Epithelial cell of proximal tubule (primary cell): ENCODE results near the gene C18orf32. TPM values are rescaled to one million over a fixed set of nuclear protein-coding genes. Genes with fewer than 3 reads are reported as not detected.
"Not testable (repeated sequence)": the region's sequence is repeated elsewhere in the genome, so short reads cannot be mapped to it uniquely, and the experiment has no call there.

Experiments used
- DNase-seq: peaks from one replicate; pipeline ENCODE4 v3.0.0-alpha.2; 2011; ENCODE audit warnings: low read depth
- H3K4me3 ChIP-seq: 2 replicates; pipeline ENCODE4 v1.5.1; 2011; ENCODE audit warnings: low read depth, mild to moderate bottlenecking, low read length
- total RNA-seq: library from RNA; depleted of rRNA; stranded (reverse); fragments of >200 nt; gene quantifications from 2 replicates; pipeline ENCODE4 v1.2.3, GENCODE V29; 2015
- TF ChIP-seq, protein P1 (sequence below): conservative IDR thresholded peaks from 2 replicates; pipeline ENCODE4 v1.5.1; 2012; ENCODE audit warnings: low read depth, mild to moderate bottlenecking, low read length

Gene C18orf32
- total RNA-seq, 1 donor from 2014 or later, result 59.2 TPM

DNA sequence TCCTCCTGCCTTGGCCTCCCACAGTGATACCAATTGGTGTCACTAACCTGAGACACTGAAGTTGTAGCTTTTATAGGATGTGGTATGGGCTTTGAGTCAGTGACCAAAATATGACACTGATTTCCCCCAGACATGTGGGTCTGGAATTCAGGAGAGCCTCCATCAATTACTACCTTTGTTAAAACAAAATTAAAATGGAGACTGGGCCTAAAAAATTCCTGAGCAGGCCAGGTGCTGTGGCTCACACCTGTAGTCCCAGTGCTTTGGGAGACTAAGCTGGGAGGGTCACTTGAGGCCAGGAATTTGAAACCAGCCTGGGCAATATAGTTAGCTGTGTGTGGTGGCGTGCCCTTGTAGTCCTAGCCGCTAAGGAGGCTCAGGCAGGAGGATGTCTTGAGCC, 37.9 kb upstream of the C18orf32 start:
- no peak for DNase-seq
- TF ChIP-seq, protein P1, sequence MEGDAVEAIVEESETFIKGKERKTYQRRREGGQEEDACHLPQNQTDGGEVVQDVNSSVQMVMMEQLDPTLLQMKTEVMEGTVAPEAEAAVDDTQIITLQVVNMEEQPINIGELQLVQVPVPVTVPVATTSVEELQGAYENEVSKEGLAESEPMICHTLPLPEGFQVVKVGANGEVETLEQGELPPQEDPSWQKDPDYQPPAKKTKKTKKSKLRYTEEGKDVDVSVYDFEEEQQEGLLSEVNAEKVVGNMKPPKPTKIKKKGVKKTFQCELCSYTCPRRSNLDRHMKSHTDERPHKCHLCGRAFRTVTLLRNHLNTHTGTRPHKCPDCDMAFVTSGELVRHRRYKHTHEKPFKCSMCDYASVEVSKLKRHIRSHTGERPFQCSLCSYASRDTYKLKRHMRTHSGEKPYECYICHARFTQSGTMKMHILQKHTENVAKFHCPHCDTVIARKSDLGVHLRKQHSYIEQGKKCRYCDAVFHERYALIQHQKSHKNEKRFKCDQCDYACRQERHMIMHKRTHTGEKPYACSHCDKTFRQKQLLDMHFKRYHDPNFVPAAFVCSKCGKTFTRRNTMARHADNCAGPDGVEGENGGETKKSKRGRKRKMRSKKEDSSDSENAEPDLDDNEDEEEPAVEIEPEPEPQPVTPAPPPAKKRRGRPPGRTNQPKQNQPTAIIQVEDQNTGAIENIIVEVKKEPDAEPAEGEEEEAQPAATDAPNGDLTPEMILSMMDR, result no peak
- H3K4me3 ChIP-seq, result no peak overlapping the region

DNA sequence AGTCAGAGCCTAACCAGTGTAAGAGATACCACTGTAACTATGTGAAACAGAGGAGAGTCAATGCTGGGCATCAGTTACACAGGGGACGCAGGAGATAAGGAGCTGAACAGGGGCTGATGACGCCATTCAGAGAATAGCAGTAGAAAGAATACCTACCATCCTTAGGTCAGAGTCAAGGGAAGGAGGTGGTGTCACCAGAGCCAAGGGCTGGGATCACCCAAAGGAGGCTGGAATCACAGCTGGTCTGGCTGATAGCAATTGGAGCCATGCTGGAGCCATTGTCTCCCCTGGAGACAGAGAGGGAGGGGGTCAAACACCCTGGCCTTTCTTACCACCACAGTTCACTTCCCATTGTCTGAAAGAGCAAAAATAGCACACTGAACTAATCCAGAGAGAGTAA, 37.3 kb upstream of the C18orf32 start:
- H3K4me3 ChIP-seq, result no peak overlapping the region
- DNase-seq, result no peak
- TF ChIP-seq, protein P1, result no peak

DNA sequence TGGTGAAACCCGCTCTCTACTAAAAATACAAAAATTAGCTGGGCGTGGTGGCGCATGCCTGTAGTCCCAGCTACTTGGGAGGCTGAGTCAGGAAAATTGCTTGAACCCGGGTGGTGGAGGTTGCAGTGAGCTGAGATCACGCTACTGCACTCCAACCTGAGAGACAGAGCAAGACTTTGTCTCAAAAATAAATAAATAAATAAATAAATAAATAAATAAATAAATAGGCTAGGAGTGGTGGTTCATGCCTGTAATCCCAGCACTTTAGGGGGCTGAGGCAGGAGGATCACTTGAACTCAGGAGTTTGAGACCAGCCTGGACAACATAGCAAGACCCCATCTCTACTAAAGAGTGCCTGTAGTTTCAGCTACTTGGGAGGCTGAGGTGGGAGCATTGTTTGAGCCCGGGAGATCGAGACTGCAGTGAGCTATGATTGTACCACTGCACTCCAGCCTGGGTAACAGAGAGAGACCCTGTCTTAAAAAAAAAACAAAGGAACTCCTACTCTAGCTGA, 36.6 kb upstream of the C18orf32 start:
- not testable (repeated sequence) for DNase-seq, H3K4me3 ChIP-seq

DNA sequence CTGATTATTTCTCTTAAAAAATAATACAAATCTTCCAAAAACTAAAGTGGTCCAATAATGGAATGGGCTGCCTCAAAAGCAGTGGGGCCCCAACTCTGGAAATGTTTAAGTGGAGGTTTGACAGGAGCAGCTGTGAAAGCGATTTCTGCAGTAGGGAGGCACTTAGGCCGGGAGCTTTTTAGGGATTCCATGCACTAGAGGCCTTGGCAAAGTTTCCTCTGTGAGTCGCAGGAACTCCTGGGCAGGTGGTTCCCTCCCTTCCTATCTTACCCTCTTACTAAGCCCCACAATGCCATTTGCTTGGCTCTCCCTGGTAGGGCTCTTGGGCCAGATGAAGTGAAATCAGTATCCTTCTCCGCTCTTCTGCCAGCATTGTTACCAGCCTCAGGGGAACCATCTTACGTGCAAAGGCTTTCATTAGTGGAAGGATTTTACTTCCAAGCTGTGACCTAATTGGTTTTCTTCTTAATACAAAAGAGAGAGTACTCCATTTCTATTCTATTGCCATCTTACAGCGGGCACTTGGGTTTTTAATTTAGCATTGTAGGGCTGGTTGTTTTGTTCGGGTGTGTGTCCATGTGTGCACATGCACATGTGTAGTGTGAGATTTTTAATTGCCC, 34.3 kb upstream of the C18orf32 start:
- DNase-seq, result no peak
- H3K4me3 ChIP-seq, result no peak overlapping the region
- TF ChIP-seq, protein P1, result no peak

DNA sequence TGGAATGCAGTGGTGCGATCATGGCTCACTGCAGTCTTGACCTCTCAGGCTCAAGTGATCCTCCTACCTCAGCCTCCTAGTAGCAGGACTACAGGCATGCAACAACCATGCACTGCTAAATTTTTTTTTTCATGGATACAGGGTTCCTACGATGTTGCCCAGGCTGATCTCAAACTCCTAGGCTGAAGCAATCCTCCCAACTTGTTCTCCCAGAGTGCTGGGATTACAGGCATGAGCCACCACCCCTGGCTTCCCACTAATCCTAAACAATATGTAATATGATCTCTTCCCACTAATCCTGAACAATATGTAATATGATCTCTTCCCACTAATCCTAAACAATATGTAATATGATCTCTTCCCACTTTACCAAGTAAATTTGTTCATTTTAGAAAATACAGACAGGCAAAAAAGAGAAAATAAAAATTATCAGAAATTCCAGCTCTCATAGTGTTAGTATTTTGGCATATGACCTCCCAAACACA, 33.7 kb upstream of the C18orf32 start:
- H3K4me3 ChIP-seq, result no peak overlapping the region
- DNase-seq, result no peak

DNA sequence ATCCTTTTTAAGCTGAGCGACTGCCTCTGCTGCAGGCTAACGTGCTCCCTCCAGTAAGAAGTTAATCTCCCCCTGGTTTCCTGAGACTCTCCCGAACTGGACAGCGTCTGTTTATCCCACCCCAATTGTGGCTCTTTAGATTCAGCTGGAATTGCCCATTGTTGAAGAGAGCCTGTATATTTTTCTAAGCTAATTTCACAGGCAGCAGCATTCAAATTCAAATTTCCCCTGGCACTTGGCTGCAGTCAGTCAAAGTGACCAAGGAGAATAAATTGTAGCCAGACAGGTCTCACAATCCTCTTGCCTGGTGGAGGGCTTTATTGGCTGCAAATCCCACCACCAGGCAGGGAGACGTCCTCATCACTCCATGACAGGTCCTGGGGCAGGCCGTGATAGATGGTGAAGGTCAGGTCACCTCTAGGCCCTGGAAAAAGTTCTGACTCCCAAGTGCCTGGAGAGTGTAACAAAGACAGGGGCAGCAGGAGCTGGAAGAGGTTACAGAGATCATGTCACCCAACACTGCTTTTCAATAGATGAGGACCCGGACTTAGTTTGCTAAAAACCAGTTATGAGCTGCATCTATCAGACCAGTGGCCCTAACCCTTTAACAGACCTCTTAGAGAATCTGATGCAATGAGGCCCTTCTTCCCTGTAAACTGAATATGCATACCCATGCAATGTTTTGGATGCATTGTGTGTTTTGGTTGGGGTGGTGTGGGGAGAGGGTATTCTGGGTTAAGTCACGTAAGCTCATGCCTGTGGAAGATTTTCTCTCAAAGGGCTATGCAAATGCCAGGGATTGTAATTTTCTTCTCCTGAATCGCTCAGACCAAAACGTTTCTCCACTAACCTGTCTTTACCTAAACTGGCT, 32.3 kb upstream of the C18orf32 start:
- no peak for DNase-seq
- no peak overlapping the region for H3K4me3 ChIP-seq
- TF ChIP-seq, protein P1, result no peak

More for the DNA sequence above, 33.7 kb upstream of the C18orf32 start:
- TF ChIP-seq, protein P1, result no peak

DNA sequence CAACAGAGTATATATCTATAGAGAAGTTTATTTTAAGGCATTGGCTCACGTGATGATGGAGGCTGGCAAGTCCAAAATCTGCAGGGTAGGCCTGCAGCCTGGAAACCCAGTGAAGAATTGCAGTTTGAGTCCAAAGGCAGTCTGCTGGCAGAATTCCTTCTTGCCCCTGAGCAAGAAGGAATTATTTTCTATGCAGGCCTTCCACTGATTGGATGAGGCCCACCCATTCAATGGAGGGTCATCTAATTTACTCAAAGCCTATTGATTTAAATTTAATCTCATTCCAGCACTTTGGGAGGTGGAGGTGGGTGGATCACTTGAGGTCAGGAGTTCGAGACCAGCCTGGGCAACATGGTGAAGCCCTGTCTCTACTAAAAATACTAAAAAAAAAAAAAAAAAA, 30.4 kb upstream of the C18orf32 start:
- TF ChIP-seq, protein P1, result no peak
- no peak for DNase-seq
- H3K4me3 ChIP-seq, result no peak overlapping the region
